KOPT-K1 (cell line): ENCODE results near the gene PFN3.

Source experiments
- H3K27ac ChIP-seq: fragments of 200-600 bp; sonication (generic); 2 replicates; pipeline ENCODE4 v1.5.1; 2016; ENCODE audit warnings: antibody characterized with exemption, mild to moderate bottlenecking, low read depth, low read length; ENCODE audit not compliant: poor library complexity, severe bottlenecking
- H3K36me3 ChIP-seq: fragments of 200-600 bp; sonication (generic); 2 replicates; pipeline ENCODE4 v1.5.1; 2017; ENCODE audit warnings: antibody characterized with exemption, mild to moderate bottlenecking, low read length, moderate library complexity; ENCODE audit not compliant: insufficient read depth
- H3K9me3 ChIP-seq: fragments of 200-600 bp; sonication (generic); 2 replicates; pipeline ENCODE4 v1.5.1; 2017; ENCODE audit warnings: antibody characterized with exemption, low read length, mild to moderate bottlenecking; ENCODE audit not compliant: insufficient read depth, poor library complexity, severe bottlenecking

PFN3 gene

GRCh38 chr5:177359451-177359851, 41.0 kb downstream of the PFN3 start:
- Histone ChIP-seq H3K36me3 (no peaks in the 10 kb centered on the region), H3K9me3 (no peaks in the 10 kb centered on the region), H3K27ac (peak overlapping the region; percentile 92)

GRCh38 chr5:177358370-177358819, 42.1 kb downstream of the PFN3 start:
- Histone ChIP-seq H3K36me3 (no peaks in the 10 kb centered on the region), H3K27ac (peak overlapping the region; percentile 92), H3K9me3 (no peaks in the 10 kb centered on the region)

GRCh38 chr5:177357459-177358351, 42.8 kb downstream of the PFN3 start, which contains the start of gene RGS14:
RGS14 (plus strand) TSS chr5:177357924; CDS start chr5:177358025, 101 bp downstream.
- Histone ChIP-seq H3K27ac (peak within 1 kb of the TSS; percentile 92), H3K36me3 (no peaks in the 10 kb centered on the region), H3K9me3 (no peaks in the 10 kb centered on the region)

- no peaks in the 10 kb centered on the region for H3K9me3 ChIP-seq
- peak overlapping the region; percentile 92 for H3K27ac ChIP-seq
- no peaks in the 10 kb centered on the region for H3K36me3 ChIP-seq
These were observed 43.4 kb downstream of the PFN3 start for GRCh38 chr5:177357146-177357458.

- Histone ChIP-seq H3K27ac (peak overlapping the region; percentile 92), H3K36me3 (no peaks in the 10 kb centered on the region), H3K9me3 (no peaks in the 10 kb centered on the region)
These were observed 43.7 kb downstream of the PFN3 start for GRCh38 chr5:177356746-177357145.

- Histone ChIP-seq H3K36me3 (no peaks in the 10 kb centered on the region), H3K27ac (peak overlapping the region; percentile 42), H3K9me3 (no peaks in the 10 kb centered on the region)
These were observed 44.6 kb downstream of the PFN3 start for GRCh38 chr5:177355868-177356168.

GRCh38 chr5:177355162-177355867, 45.1 kb downstream of the PFN3 start:
- Histone ChIP-seq H3K36me3 (no peaks in the 10 kb centered on the region), H3K9me3 (no peaks in the 10 kb centered on the region), H3K27ac (peak overlapping the region; percentile 42)

- Histone ChIP-seq H3K9me3 (no peaks in the 10 kb centered on the region), H3K36me3 (peaks cover 5% of the 10 kb centered on the region), H3K27ac (no peak overlapping the region)
These were observed 45.8 kb downstream of the PFN3 start for GRCh38 chr5:177354711-177355110.

- Histone ChIP-seq H3K27ac (no peak overlapping the region), H3K9me3 (no peaks in the 10 kb centered on the region), H3K36me3 (peaks cover 10% of the 10 kb centered on the region)
These were observed 46.2 kb downstream of the PFN3 start for GRCh38 chr5:177354256-177354655.

GRCh38 chr5:177353093-177353492, 47.4 kb downstream of the PFN3 start:
- Histone ChIP-seq H3K27ac (no peak overlapping the region), H3K36me3 (peaks cover 17% of the 10 kb centered on the region), H3K9me3 (no peaks in the 10 kb centered on the region)

- peaks cover 30% of the 10 kb centered on the region for H3K36me3 ChIP-seq
- H3K9me3 ChIP-seq, result no peaks in the 10 kb centered on the region
- peak within 1 kb of the TSS; percentile 88 for H3K27ac ChIP-seq
These were observed 48.8 kb downstream of the PFN3 start, which contains the start of gene LMAN2 for GRCh38 chr5:177351392-177352329. LMAN2 (minus strand) TSS chr5:177351668; CDS start chr5:177351647, 21 bp downstream.

- Histone ChIP-seq H3K9me3 (no peaks in the 10 kb centered on the region), H3K27ac (peak overlapping the region; percentile 88), H3K36me3 (peaks cover 37% of the 10 kb centered on the region)
These were observed 49.6 kb downstream of the PFN3 start for GRCh38 chr5:177350776-177351391.
